GM18499 (cell line): ENCODE data around the gene TFRC.
"Not testable (repeated sequence)": the region's sequence is repeated elsewhere in the genome, so short reads cannot be mapped to it uniquely, and the experiment has no call there.

Source experiments
- ATAC-seq: cut with Tn5 transposase; IDR thresholded peaks from one replicate; pipeline ENCODE4 v1.9.1; 2021; ENCODE audit warnings: moderate number of reproducible peaks; ENCODE audit not compliant: insufficient read depth, unreplicated experiment

TFRC gene

GRCh38 chr3:196009456-196009855 is 72.4 kb downstream of the TFRC start:
- no peak for ATAC-seq

- ATAC-seq = no peak
Measured at GRCh38 chr3:196008929-196009328, 73.0 kb downstream of the TFRC start.

- no peak for ATAC-seq
Measured at GRCh38 chr3:196008387-196008786, 73.5 kb downstream of the TFRC start.

GRCh38 chr3:196007744-196008335 is 74.0 kb downstream of the TFRC start:
- no peak for ATAC-seq

- not testable (repeated sequence) for ATAC-seq
Measured at GRCh38 chr3:196005338-196005737, 76.6 kb downstream of the TFRC start.

GRCh38 chr3:196004359-196005052 is 77.4 kb downstream of the TFRC start:
- ATAC-seq = not testable (repeated sequence)

GRCh38 chr3:196003611-196004010 is 78.3 kb downstream of the TFRC start:
- ATAC-seq = no peak

DNA sequence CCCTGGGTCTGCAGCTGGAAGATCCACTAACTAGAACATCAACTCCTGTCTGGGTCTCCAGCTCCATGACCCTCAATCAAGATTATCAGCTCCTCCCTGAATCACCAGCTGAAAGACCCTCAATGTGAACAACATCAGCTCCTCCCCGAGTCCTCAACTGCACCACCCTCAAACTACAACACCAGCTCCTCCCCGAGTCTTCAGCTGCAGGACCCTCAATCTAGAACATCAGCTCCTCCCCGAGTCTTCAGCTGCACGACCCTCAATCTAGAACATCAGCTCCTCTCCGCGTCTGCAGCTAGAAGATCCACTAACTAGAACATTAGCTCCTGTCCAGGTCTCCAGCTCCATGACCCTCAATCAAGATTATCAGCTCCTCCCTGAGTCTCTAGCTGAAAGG is 79.2 kb downstream of the TFRC start:
- not testable (repeated sequence) for ATAC-seq

DNA sequence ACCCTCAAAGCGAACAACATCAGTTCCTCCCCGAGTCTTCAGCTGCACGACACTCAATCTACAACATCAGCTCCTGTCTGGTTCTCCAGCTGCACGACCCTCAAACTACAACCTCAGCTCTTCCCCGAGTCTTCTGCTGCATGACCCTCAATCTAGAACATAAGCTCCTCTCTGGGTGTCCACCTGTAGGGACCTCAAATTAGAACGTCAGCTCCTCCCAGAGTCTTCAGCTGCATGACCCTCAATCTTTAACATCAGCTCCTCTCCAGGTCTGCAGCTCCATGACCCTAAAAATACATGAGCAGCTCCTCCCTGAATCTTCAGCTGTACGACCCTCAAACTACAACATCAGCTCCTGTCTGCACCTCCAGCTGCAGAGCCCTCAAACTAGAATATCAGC is 80.7 kb downstream of the TFRC start:
- ATAC-seq = not testable (repeated sequence)

GRCh38 chr3:196000360-196000950 is 81.4 kb downstream of the TFRC start:
- not testable (repeated sequence) for ATAC-seq

DNA sequence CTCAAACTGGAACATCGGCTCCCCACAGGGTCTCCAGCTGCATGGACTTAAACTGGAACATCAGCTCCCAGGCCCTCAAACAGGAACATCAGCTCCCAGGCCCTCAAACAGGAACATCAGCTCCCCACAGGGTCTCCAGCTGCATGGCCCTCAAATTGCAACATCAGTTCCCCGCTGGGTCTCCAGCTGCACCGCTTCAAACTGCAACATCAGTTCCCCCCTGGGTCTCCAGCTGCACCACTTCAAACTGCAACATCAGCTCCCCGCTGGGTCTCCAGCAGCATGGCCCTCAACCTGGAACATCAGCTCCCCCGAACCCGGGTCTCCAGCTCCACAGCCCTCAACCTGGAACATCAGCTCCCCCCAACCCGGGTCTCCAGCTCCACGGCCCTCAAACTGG is 82.0 kb downstream of the TFRC start:
- no peak for ATAC-seq
